GM18508 (cell line): Measurements from ENCODE around the gene USP31.

Experiments used
- ATAC-seq: cut with Tn5 transposase; IDR thresholded peaks from one replicate; pipeline ENCODE4 v1.9.1; 2021; ENCODE audit warnings: moderate number of reproducible peaks; ENCODE audit not compliant: insufficient read depth, unreplicated experiment

USP31 gene

GRCh38 chr16:23071196-23072083 is 77.8 kb downstream of the USP31 start:
- no peak for ATAC-seq

- ATAC-seq: no peak
These were observed 79.4 kb downstream of the USP31 start for GRCh38 chr16:23069844-23070243.

GRCh38 chr16:23068079-23068736 is 81.0 kb downstream of the USP31 start:
- ATAC-seq: no peak

- ATAC-seq: no peak
These were observed 82.6 kb downstream of the USP31 start for GRCh38 chr16:23066676-23067075.

- ATAC-seq: no peak
These were observed 84.6 kb downstream of the USP31 start for GRCh38 chr16:23064639-23065038.

DNA sequence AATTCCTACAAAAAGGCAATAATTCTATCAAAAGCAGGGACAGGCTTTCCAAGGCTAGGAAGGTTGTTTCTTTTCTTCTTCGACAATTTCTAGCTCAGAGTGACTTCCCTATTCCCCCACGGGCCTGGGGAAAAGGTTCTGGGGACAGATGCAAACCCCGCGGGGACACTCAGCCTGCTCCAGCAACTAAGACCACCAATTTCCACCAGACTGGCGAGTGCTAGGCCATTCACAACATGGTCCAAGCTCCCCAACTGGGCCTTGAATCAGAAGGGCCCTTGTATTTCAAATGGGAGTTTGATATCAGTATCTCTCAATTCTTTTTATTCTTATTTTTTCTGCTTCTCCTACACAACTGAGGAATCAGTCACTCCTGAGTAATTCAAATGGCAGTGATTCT is 86.7 kb downstream of the USP31 start:
- no peak for ATAC-seq

- no peak for ATAC-seq
These were observed 87.6 kb downstream of the USP31 start for GRCh38 chr16:23061669-23062068.

DNA sequence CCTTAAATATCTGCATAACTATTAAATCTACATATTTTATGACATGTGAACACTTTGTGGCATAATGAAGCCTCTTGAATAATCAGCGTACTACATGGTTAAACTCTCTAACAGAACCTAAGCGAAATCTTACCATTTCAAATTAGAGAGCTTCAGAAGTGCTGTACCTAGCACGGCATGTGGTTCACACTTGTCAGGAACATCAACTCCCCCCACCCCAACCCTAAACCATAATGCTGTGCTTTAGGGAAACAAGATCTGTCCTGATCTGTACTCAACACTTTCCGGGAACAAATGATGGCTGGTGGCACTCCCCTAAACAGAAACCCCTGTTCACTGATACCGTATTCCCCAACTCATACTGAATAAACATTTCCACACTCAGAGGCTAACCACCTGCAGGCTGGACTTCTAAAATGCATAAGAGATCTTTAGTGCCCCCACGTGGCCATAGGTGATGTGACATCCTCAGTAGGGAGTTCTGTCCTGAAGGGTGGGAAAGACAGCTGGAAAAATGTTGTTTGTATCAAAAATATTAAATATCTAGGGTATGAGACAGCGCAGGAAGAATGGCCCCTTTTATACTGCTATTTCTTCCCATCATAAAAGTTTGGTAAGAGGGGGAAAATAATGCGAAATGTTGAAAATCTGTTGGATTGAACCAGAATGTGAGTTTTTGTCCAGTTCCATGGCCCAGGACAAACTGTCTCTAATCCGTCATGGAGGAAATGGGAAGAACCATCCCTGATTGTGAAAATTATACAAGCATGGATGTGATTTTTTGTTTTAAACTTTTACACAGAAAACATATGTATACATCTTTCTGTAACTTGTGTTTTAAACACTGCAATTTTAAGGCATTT is 88.6 kb downstream of the USP31 start:
- no peak for ATAC-seq

GRCh38 chr16:23059433-23059832 is 89.8 kb downstream of the USP31 start:
- no peak for ATAC-seq

GRCh38 chr16:23058576-23058975 is 90.7 kb downstream of the USP31 start:
- no peak for ATAC-seq

DNA sequence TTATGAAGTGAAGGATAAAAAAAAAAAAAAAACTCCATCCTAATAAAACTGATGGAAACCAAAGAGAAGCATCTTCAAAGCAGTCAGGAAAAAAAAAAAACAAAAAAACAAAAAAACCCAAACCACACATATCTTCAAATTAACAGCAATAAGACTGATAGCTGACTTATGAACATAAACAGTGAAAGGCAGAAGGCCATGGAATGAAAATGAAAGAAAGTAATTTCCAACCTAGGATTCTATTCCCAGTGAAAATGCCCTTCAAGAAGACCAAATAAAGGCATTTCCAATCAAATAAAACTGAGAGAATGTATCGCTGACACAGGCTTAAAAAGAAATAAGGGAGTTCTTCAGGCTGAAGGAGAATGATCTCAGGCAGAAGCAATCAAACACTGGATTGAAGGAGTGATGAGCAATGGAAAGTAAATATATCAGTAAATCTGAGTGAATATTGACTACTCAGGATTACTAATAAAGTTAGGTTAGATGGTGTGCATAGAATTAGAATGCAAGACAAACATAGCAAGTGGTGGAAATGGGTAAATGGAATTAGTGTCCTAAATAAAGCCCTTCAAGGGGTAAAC is 92.1 kb downstream of the USP31 start:
- ATAC-seq: no peak

- no peak for ATAC-seq
These were observed 93.8 kb downstream of the USP31 start for GRCh38 chr16:23055481-23055880.

GRCh38 chr16:23052908-23053580 is 96.2 kb downstream of the USP31 start:
- no peak for ATAC-seq

- ATAC-seq: no peak
These were observed 97.0 kb downstream of the USP31 start for GRCh38 chr16:23052221-23052620.

DNA sequence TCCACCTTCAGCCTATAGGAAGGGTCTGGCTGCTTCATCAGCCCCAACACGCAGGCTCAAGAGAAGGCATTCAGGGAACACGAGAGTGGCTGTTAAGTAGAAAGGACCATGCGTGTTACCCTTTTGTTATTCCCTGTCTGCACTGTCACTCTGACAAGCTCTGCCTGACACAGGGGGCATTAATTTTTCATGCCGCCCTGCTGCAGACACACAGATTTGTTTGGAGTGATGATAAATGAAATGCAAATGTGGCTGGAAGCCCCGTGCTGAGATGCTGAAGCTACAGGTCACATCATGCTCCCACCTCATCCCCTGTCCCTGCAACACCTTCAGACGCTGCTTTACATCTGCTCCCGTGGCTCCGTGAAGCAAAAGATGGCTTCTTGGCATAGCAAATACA is 97.7 kb downstream of the USP31 start:
- ATAC-seq: no peak

DNA sequence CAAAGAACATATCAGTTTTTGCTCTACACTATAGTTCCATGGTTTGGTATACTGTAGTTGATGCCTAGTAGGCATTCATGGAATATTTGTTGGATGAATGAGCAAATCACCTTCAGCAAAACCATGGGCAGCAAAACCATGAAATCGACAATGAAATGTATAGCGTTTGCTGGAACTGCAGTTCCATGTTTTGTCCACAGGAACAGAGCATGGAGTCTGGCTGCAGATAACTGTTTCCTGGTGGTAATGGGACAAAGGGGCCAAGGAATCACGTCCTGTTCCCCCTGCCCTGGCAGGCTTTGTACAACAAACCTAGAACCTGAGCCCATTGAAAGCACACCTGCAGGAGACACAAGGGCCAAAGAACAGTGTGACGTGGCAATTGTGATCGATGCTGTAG is 101.1 kb downstream of the USP31 start:
- no peak for ATAC-seq

DNA sequence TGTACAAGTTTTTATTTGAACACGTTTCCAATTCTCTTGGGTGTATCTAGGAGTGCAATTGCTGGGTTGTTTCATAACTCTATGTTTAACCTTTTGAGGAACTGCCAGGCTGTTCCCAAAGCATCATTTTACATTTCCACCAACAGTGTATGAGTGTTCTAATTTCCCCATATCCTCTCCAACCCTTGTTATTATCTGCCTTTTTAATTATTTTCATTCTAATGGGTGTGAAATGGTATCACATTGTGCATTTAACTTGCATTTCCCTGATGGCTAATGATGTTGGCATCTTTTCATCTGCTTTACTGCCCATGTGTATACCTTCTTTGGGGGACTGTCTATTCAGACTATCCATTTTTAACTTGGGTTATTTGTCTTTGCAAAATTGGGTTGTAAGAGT is 104.2 kb downstream of the USP31 start:
- no peak for ATAC-seq

- ATAC-seq: no peak
These were observed 109.0 kb downstream of the USP31 start for GRCh38 chr16:23040246-23040645.

- ATAC-seq: no peak
These were observed 110.1 kb downstream of the USP31 start for GRCh38 chr16:23039118-23039517.

- no peak for ATAC-seq
These were observed 114.0 kb downstream of the USP31 start for GRCh38 chr16:23035240-23035639.
